ENCODE data around the gene SLC2A13.

Gene SLC2A13

GRCh38 chr12:39875721-39876120 lies 230.2 kb downstream of the SLC2A13 start (continued):
- TF ChIP-seq, protein P1, sequence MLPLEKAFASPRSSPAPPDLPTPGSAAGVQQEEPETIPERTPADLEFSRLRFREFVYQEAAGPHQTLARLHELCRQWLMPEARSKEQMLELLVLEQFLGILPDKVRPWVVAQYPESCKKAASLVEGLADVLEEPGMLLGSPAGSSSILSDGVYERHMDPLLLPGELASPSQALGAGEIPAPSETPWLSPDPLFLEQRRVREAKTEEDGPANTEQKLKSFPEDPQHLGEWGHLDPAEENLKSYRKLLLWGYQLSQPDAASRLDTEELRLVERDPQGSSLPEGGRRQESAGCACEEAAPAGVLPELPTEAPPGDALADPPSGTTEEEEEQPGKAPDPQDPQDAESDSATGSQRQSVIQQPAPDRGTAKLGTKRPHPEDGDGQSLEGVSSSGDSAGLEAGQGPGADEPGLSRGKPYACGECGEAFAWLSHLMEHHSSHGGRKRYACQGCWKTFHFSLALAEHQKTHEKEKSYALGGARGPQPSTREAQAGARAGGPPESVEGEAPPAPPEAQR (tag by site-specific recombination; IDR thresholded peaks at IDR 0.05): no peak
- TF ChIP-seq ZNF558 (tag by site-specific recombination; IDR thresholded peaks at IDR 0.05): no peak
- TF ChIP-seq GLI2 (tag by site-specific recombination; IDR thresholded peaks at IDR 0.05; ENCODE audit: borderline replicate concordance, low read depth): no peak
- TF ChIP-seq HOXC10 (CRISPR knock-in tag; IDR thresholded peaks at IDR 0.05): no peak
- no peak for TF ChIP-seq ZNF433 (tag by site-specific recombination; IDR thresholded peaks at IDR 0.05; ENCODE audit: low read depth)
- TF ChIP-seq KLF16 (tag by site-specific recombination; IDR thresholded peaks at IDR 0.05): no peak
- no peak for TF ChIP-seq ZNF354C (tag by site-specific recombination; IDR thresholded peaks at IDR 0.05; ENCODE audit: borderline replicate concordance, low read depth)
- no peak for TF ChIP-seq ZNF488 (tag by site-specific recombination; IDR thresholded peaks at IDR 0.05)
- TF ChIP-seq ZNF146 (tag by site-specific recombination; IDR thresholded peaks at IDR 0.05): no peak

DNA sequence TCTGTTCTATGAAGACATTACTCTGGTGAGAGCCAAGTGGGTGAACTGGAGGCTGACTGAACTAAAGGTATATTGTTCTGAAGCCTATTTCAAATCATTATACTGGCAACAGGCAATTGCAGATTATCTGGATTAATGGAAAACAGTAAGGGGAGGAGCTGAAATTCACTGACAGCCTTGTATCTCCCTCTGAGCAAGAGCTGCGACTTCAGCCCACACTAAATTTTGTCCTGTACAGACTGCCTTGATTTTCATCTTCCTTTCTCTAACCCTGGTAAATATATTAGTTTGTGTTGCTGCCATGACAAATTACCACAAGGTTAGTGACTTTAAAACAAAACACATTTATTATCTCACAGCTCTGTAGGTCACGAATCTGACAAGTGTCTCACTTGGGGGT lies 231.1 kb downstream of the SLC2A13 start:
- Histone ChIP-seq H3K4me3 (ENCODE audit: low read depth, low read length) (no peak overlapping the region), H3K4me1 (ENCODE audit: control insufficient read depth, insufficient read depth, low read length) (no peaks in the 10 kb centered on the region), H3K9me3 (ENCODE audit: control insufficient read depth, insufficient read depth, low read depth, low read length) (no peaks in the 10 kb centered on the region), H3K36me3 (ENCODE audit: control insufficient read depth in 2 of 2, insufficient read depth in 1 of 2, low read length in 2 of 2) (no peaks in the 10 kb centered on the region), H3K27ac (ENCODE audit: extremely low read depth, low read depth, low read length) (no peak overlapping the region)
- POLR2A ChIA-PET: no interaction called here
- TF ChIP-seq ZNF433 (tag by site-specific recombination; IDR thresholded peaks at IDR 0.05; ENCODE audit: low read depth) (no peak), ZXDB (tag by site-specific recombination; IDR thresholded peaks at IDR 0.05) (no peak), HOXC10 (CRISPR knock-in tag; IDR thresholded peaks at IDR 0.05) (no peak), SCRT1 (tag by site-specific recombination; IDR thresholded peaks at IDR 0.05; ENCODE audit: borderline replicate concordance) (no peak), ZNF561 (tag by site-specific recombination; IDR thresholded peaks at IDR 0.05; ENCODE audit: borderline replicate concordance) (no peak), ZNF514 (tag by site-specific recombination; IDR thresholded peaks at IDR 0.05) (no peak), ZNF23 (tag by site-specific recombination; IDR thresholded peaks at IDR 0.05; ENCODE audit: borderline replicate concordance) (no peak), ZNF140 (tag by site-specific recombination; IDR thresholded peaks at IDR 0.05) (no peak), ZNF404 (tag by site-specific recombination; IDR thresholded peaks at IDR 0.05) (no peak), ZNF621 (tag by site-specific recombination; IDR thresholded peaks at IDR 0.05) (no peak), ZBTB44 (tag by site-specific recombination; IDR thresholded peaks at IDR 0.05) (no peak)
- CTCF ChIA-PET: no interaction called here

- POLR2A ChIA-PET: no interaction called here
- H3K4me3 ChIP-seq (ENCODE audit: low read depth, low read length): no peak overlapping the region
- CTCF ChIA-PET: no interaction called here
- no peaks in the 10 kb centered on the region for H3K4me1 ChIP-seq (ENCODE audit: control insufficient read depth, insufficient read depth, low read length)
- no peaks in the 10 kb centered on the region for H3K36me3 ChIP-seq (ENCODE audit: control insufficient read depth in 2 of 2, insufficient read depth in 1 of 2, low read length in 2 of 2)
- TF ChIP-seq ZNF175 (tag by site-specific recombination; IDR thresholded peaks at IDR 0.05): no peak
- no peak for TF ChIP-seq ZNF571 (tag by site-specific recombination; IDR thresholded peaks at IDR 0.05)
- TF ChIP-seq ZNF394 (tag by site-specific recombination; IDR thresholded peaks at IDR 0.05; ENCODE audit: borderline replicate concordance): no peak
- no peak for TF ChIP-seq ZNF549 (tag by site-specific recombination; IDR thresholded peaks at IDR 0.05)
- H3K27ac ChIP-seq (ENCODE audit: extremely low read depth, low read depth, low read length): no peak overlapping the region
- no peaks in the 10 kb centered on the region for H3K9me3 ChIP-seq (ENCODE audit: control insufficient read depth, insufficient read depth, low read depth, low read length)
Measured at GRCh38 chr12:39873065-39873464, 232.8 kb downstream of the SLC2A13 start.

All from HEK293 (cell line).